Neuronal stem cell (in vitro differentiated cells): ENCODE measurements around the gene CAMK2A.
A peak's percentile ranks its signal among the peaks of the same experiment; 100 is the strongest.

ENCODE experiments used
- DNase-seq: peaks from one replicate; pipeline ENCODE4 v3.0.0-alpha.2; 2013; ENCODE audit warnings: low spot score
- H2AFZ ChIP-seq: one replicate; pipeline ENCODE4 v1.6.1; 2013; ENCODE audit warnings: mild to moderate bottlenecking, low read length, inconsistent platforms
- H2AK5ac ChIP-seq: 2 replicates; pipeline ENCODE4 v1.6.1; 2013; ENCODE audit warnings: low read depth, mild to moderate bottlenecking, inconsistent platforms, low read length, moderate library complexity, mixed read lengths
- H2BK120ac ChIP-seq: 2 replicates; pipeline ENCODE4 v1.6.1; 2013; ENCODE audit warnings: low read depth, mild to moderate bottlenecking, inconsistent platforms, low read length, moderate library complexity, mixed read lengths
- H2BK12ac ChIP-seq: one replicate; pipeline ENCODE4 v1.6.1; 2013; ENCODE audit warnings: low read length, inconsistent platforms
- H2BK15ac ChIP-seq: 2 replicates; pipeline ENCODE4 v1.6.1; 2013; ENCODE audit warnings: mild to moderate bottlenecking, low read length, inconsistent platforms, mixed read lengths
- H2BK5ac ChIP-seq: one replicate; pipeline ENCODE4 v1.6.1; 2013; ENCODE audit warnings: inconsistent platforms, mild to moderate bottlenecking, low read length, moderate library complexity
- H3K14ac ChIP-seq: one replicate; pipeline ENCODE4 v1.6.1; 2013; ENCODE audit warnings: low read length, inconsistent platforms
- H3K18ac ChIP-seq: 2 replicates; pipeline ENCODE4 v1.6.1; 2013; ENCODE audit warnings: low read length, inconsistent platforms
- H3K23ac ChIP-seq: 2 replicates; pipeline ENCODE4 v1.6.1; 2013; ENCODE audit warnings: low read depth, mild to moderate bottlenecking, mixed read lengths, low read length, inconsistent platforms; ENCODE audit not compliant: poor library complexity
- H3K27ac ChIP-seq: replicated peaks from 3 replicates; pipeline ENCODE4 v1.5.1; 2013; ENCODE audit warnings: low read length, inconsistent platforms
- H3K27me3 ChIP-seq, 3 experiments: 2 replicates each; pipeline ENCODE4 v1.6.1; 2013; ENCODE audit warnings: low read length in 3 of 3, mild to moderate bottlenecking in 2 of 3, inconsistent platforms in 1 of 3, low read depth in 1 of 3, mixed read lengths in 1 of 3, moderate library complexity in 1 of 3; ENCODE audit not compliant: control insufficient read depth in 3 of 3, insufficient read depth in 3 of 3
- H3K36me3 ChIP-seq, 2 donors: replicated peaks in 1 of 2; 2 replicates each; pipeline ENCODE4 v1.6.1; 2013; ENCODE audit warnings: low read length in 2 of 2; ENCODE audit not compliant: control insufficient read depth in 2 of 2, insufficient read depth in 2 of 2
- H3K4ac ChIP-seq: 2 replicates; pipeline ENCODE4 v1.6.1; 2013; ENCODE audit warnings: inconsistent platforms, mild to moderate bottlenecking, low read length, moderate library complexity
- H3K4me1 ChIP-seq, 2 donors: 1 replicate in 1 of 2; 2 replicates in 1 of 2; pipeline ENCODE4 v1.6.1; 2013; ENCODE audit warnings: low read length in 2 of 2, low read depth in 1 of 2; ENCODE audit not compliant: control insufficient read depth in 2 of 2, insufficient read depth in 1 of 2
- H3K4me2 ChIP-seq: one replicate; pipeline ENCODE4 v1.6.1; 2013; ENCODE audit warnings: mild to moderate bottlenecking, low read length, inconsistent platforms; ENCODE audit not compliant: insufficient read depth, poor library complexity, severe bottlenecking
- H3K4me3 ChIP-seq, 2 donors: 2 replicates each; pipeline ENCODE4 v1.5.1; 2013; ENCODE audit warnings: low read length in 2 of 2, mild to moderate bottlenecking in 2 of 2, inconsistent platforms in 1 of 2, moderate library complexity in 1 of 2
- H3K79me1 ChIP-seq: one replicate; pipeline ENCODE4 v1.6.1; 2013; ENCODE audit warnings: low read depth, mild to moderate bottlenecking, inconsistent platforms, low read length, moderate library complexity
- H3K9ac ChIP-seq: one replicate; pipeline ENCODE4 v1.6.1; 2013; ENCODE audit warnings: mild to moderate bottlenecking, low read depth, low read length, inconsistent platforms; ENCODE audit not compliant: poor library complexity
- H3K9me3 ChIP-seq, 2 donors: replicated peaks in 1 of 2; 2 replicates each; pipeline versions ENCODE3 to v1.6.1; 2013; ENCODE audit warnings: low read length in 2 of 2, mild to moderate bottlenecking in 2 of 2, inconsistent platforms in 1 of 2, low read depth in 1 of 2, mixed read lengths in 1 of 2, moderate library complexity in 1 of 2; ENCODE audit not compliant: control insufficient read depth in 2 of 2, insufficient read depth in 1 of 2
- H4K8ac ChIP-seq: one replicate; pipeline ENCODE4 v1.6.1; 2013; ENCODE audit warnings: low read depth, mild to moderate bottlenecking, inconsistent platforms, low read length, moderate library complexity
- H4K91ac ChIP-seq: one replicate; pipeline ENCODE4 v1.6.1; 2013; ENCODE audit warnings: low read length, low read depth, mild to moderate bottlenecking, inconsistent platforms; ENCODE audit not compliant: poor library complexity
- WGBS, 2 donors: extraction: QIAGEN DNeasy Blood & Tissue Kit; methylation state at CpG; one replicate each; pipeline ENCODE4 v1.1.7; 2013; ENCODE audit warnings: missing lambda C conversion rate in 2 of 2, mixed read lengths in 1 of 2; ENCODE audit not compliant: insufficient read length in 2 of 2, insufficient replicate concordance in 1 of 2; ENCODE audit errors: extremely low coverage in 2 of 2; 5-methylcytosine and 5-hydroxymethylcytosine counted together

CAMK2A gene

DNA sequence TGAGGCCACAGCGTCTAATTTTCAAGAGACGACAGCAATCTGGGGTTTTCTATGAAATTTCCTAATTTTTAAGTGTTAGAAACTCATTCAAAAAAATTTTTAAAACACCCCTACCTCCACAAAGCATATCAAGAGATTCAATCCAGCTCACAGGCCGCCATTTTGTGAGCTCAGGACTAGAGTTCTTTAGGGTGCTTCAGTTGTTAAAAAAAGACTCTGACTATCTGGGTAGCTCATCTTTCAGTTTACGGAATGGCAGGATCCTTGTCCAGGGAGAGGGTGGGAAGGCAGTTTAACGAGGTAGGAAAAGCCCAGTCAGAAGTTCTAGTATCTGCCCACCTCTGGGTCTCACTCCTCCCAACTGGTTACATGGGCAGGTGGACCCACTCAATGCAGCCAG is 43.1 kb downstream of the CAMK2A start:
- Histone ChIP-seq H4K91ac (no peak overlapping the region), H3K4me1 (peaks cover 19 to 29% of the 10 kb centered on the region in 2 donors)
- no CpG with 5 or more reads among the region's 5 CpGs for WGBS, 2 donors

GRCh38 chr5:150245808-150246207 is 43.8 kb downstream of the CAMK2A start:
- Histone ChIP-seq H2AK5ac (peak overlapping the region; percentile 71), H3K27ac (no peak overlapping the region), H2BK120ac (no peak overlapping the region), H3K36me3 (no peaks in the 10 kb centered on the region), H3K9me3 (no peaks in the 10 kb centered on the region), H4K8ac (no peak overlapping the region), H2BK5ac (peak overlapping the region; percentile 16), H2BK12ac (no peak overlapping the region), H2AFZ (no peak overlapping the region), H3K4me3 (no peak overlapping the region), H3K14ac (no peak overlapping the region), H3K4me2 (no peak overlapping the region), H2BK15ac (no peak overlapping the region), H3K27me3 (no peaks in the 10 kb centered on the region), H3K23ac (no peak overlapping the region), H3K18ac (peak overlapping the region; percentile 8), H3K4me1 (peaks cover 21 to 29% of the 10 kb centered on the region in 2 donors), H3K4ac (peak overlapping the region; percentile 24), H3K9ac (no peak overlapping the region), H3K79me1 (no peaks in the 10 kb centered on the region), H4K91ac (no peak overlapping the region)
- WGBS, 2 donors = no CpG with 5 or more reads among the region's 3 CpGs
- no peak for DNase-seq

More for the DNA sequence above, 43.1 kb downstream of the CAMK2A start:
- H3K79me1 ChIP-seq = no peaks in the 10 kb centered on the region
- H3K4me3 ChIP-seq = no peak overlapping the region
- no peak overlapping the region for H2BK5ac ChIP-seq
- no peak overlapping the region for H2AFZ ChIP-seq
- peak overlapping the region; percentile 75 for H2BK15ac ChIP-seq
- no peaks in the 10 kb centered on the region for H3K27me3 ChIP-seq
- no peak overlapping the region for H3K14ac ChIP-seq
- no peak overlapping the region for H3K4ac ChIP-seq
- H3K9me3 ChIP-seq = no peaks in the 10 kb centered on the region
- no peak overlapping the region for H2BK120ac ChIP-seq
- H3K23ac ChIP-seq = no peak overlapping the region
- H4K8ac ChIP-seq = no peak overlapping the region
- H2BK12ac ChIP-seq = no peak overlapping the region
- no peak overlapping the region for H3K9ac ChIP-seq
- H3K36me3 ChIP-seq = no peaks in the 10 kb centered on the region
- no peak overlapping the region for H3K4me2 ChIP-seq
- H3K27ac ChIP-seq = no peak overlapping the region
- H3K18ac ChIP-seq = peak overlapping the region; percentile 32
- H2AK5ac ChIP-seq = peak overlapping the region; percentile 0
- no peak for DNase-seq

GRCh38 chr5:150245111-150245789 is 44.3 kb downstream of the CAMK2A start:
- Histone ChIP-seq H2BK120ac (no peak overlapping the region), H3K4me1 (peaks cover 21 to 29% of the 10 kb centered on the region in 2 donors), H3K18ac (peak overlapping the region; percentile 66), H3K79me1 (no peaks in the 10 kb centered on the region), H3K4me2 (no peak overlapping the region), H2BK5ac (peak overlapping the region; percentile 16), H3K36me3 (no peaks in the 10 kb centered on the region), H3K23ac (peak overlapping the region; percentile 45), H4K8ac (no peak overlapping the region), H2BK12ac (no peak overlapping the region), H3K4me3 (no peak overlapping the region), H3K14ac (no peak overlapping the region), H3K4ac (peak overlapping the region; percentile 24), H3K27me3 (no peaks in the 10 kb centered on the region), H2BK15ac (peak overlapping the region; percentile 69), H2AFZ (peak overlapping the region; percentile 52), H4K91ac (no peak overlapping the region), H2AK5ac (peak overlapping the region; percentile 71), H3K9me3 (no peaks in the 10 kb centered on the region), H3K27ac (no peak overlapping the region), H3K9ac (no peak overlapping the region)
- no peak for DNase-seq
- WGBS, 2 donors = no CpG with 5 or more reads among the region's 18 CpGs

DNA sequence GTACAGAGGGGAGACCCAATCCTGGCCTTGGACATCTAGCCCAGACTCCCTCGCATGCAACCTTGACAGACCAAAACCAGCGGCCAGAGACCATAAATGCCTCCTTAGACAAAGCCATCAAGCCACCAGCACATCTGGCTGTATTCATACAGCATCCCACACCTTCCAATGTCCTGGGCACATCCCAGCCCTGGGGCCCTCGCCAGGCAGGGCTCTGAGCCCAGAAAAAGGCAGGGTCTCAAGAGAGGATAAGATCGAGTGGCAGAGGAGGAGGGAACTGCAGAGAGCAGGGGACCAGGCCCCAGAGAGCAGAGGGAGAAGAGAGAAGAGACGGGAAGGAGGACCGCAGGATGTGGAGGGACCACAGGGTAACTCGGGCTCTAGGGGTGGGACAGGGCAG is 45.4 kb downstream of the CAMK2A start:
- Histone ChIP-seq H2BK120ac (no peak overlapping the region), H3K18ac (peak overlapping the region; percentile 66), H2BK5ac (no peak overlapping the region), H3K79me1 (no peaks in the 10 kb centered on the region), H3K14ac (peak overlapping the region; percentile 43), H2AFZ (no peak overlapping the region), H2BK12ac (no peak overlapping the region), H3K4ac (no peak overlapping the region), H2AK5ac (peak overlapping the region; percentile 71), H3K27me3 (no peaks in the 10 kb centered on the region), H3K4me2 (no peak overlapping the region), H3K9me3 (no peaks in the 10 kb centered on the region), H3K23ac (peak overlapping the region; percentile 48), H2BK15ac (peak overlapping the region; percentile 69), H4K8ac (no peak overlapping the region), H3K4me3 (no peak overlapping the region), H3K9ac (peak overlapping the region; percentile 30), H3K36me3 (no peaks in the 10 kb centered on the region), H3K27ac (no peak overlapping the region), H3K4me1 (peaks cover 21 to 29% of the 10 kb centered on the region in 2 donors), H4K91ac (no peak overlapping the region)
- WGBS, 2 donors = no CpG with 5 or more reads among the region's 7 CpGs
- no peak for DNase-seq
